ENCODE data around the gene SMYD5.
"Not testable (repeated sequence)": the region's sequence is repeated elsewhere in the genome, so short reads cannot be mapped to it uniquely, and the experiment has no call there.

Gene SMYD5

GRCh38 chr2:73262108-73262651, 48.1 kb downstream of the SMYD5 start:
- no peak for DNase-seq

- DNase-seq: not testable (repeated sequence)
Observed at GRCh38 chr2:73262691-73263429, 48.8 kb downstream of the SMYD5 start.

- no peak for DNase-seq
Observed at GRCh38 chr2:73263540-73264331, 49.7 kb downstream of the SMYD5 start.

- DNase-seq: no peak
Observed at GRCh38 chr2:73264332-73264606, 50.2 kb downstream of the SMYD5 start.

GRCh38 chr2:73264783-73265182, 50.7 kb downstream of the SMYD5 start:
- no peak for DNase-seq

GRCh38 chr2:73265298-73266060, 51.4 kb downstream of the SMYD5 start:
- DNase-seq: no peak

- DNase-seq: no peak
Observed at GRCh38 chr2:73266061-73266901, 52.2 kb downstream of the SMYD5 start.

- DNase-seq: no peak
Observed at GRCh38 chr2:73267008-73267407, 53.0 kb downstream of the SMYD5 start.

- DNase-seq: no peak
Observed at GRCh38 chr2:73268366-73268829, 54.4 kb downstream of the SMYD5 start.

- DNase-seq: no peak
Observed at GRCh38 chr2:73268830-73269685, 55.0 kb downstream of the SMYD5 start.

GRCh38 chr2:73269686-73270465, 55.8 kb downstream of the SMYD5 start:
- no peak for DNase-seq

GRCh38 chr2:73272270-73272669, 58.2 kb downstream of the SMYD5 start:
- no peak for DNase-seq

Measured in femur (tissue), 1 donor.